ENCODE results near the gene SPAG5.

Gene SPAG5

GRCh38 chr17:28536532-28537218 lies 62.1 kb downstream of the SPAG5 start:
- no peaks in the 10 kb centered on the region for H3K36me3 ChIP-seq (replicated peaks)
- in situ Hi-C loops (cut with MboI; ENCODE audit: low sequenced_read_pairs) = loop anchor here (5.0 kb wide), 1 partner anchor 39 kb away; no protein-coding TSS in a partner anchor
- H3K27me3 ChIP-seq (ENCODE audit: low read depth) = peaks cover 2% of the 10 kb centered on the region; the same call in 1 of the 2 replicates
- H3K9me3 ChIP-seq = no peaks in the 10 kb centered on the region
- H3K4me1 ChIP-seq = no peaks in the 10 kb centered on the region
- H3K4me3 ChIP-seq = no peak overlapping the region
- DNase-seq (ENCODE audit: low spot score in 2 of 2) = no peak

DNA sequence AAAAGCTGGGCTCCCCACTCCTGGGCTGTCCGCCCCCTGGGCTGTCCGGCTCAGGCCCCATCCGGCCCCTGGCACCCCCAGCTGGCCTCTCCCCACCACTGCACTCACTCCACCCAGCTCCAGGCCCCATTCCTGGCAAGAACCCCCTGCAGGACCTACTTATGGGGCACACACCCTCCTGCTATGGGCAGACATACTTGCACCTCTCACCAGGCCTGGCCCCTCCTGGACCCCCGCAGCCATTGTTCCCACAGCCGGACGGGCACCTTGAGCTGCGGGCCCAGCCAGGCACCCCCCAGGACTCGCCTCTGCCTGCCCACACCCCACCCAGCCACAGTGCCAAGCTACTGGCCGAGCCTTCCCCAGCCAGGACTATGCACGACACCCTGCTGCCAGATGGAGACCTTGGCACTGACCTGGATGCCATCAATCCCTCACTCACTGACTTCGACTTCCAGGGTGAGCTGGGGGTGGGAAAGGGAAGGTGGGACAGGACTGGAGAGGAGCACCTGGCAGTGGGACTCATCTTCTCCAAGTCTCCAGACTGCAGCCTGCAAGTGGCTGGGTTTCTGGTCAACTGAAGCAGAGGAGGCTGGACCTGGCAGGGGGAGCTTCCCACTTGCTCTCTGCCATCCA lies 64.0 kb downstream of the SPAG5 start:
- no peaks in the 10 kb centered on the region for H3K9me3 ChIP-seq
- in situ Hi-C loops (cut with MboI; ENCODE audit: low sequenced_read_pairs) = loop anchor here (5.0 kb wide), 1 partner anchor 38 kb away; no protein-coding TSS in a partner anchor
- DNase-seq (ENCODE audit: low spot score in 2 of 2) = no peak
- H3K4me1 ChIP-seq = no peaks in the 10 kb centered on the region
- peaks cover 10% of the 10 kb centered on the region; the same call in 1 of the 2 replicates for H3K27me3 ChIP-seq (ENCODE audit: low read depth)
- no peaks in the 10 kb centered on the region for H3K36me3 ChIP-seq (replicated peaks)
- H3K4me3 ChIP-seq = no peak overlapping the region

- no peak for DNase-seq (ENCODE audit: low spot score in 2 of 2)
- H3K4me3 ChIP-seq = no peak overlapping the region
- H3K27me3 ChIP-seq (ENCODE audit: low read depth) = peaks cover 10% of the 10 kb centered on the region; the same call in 1 of the 2 replicates
- in situ Hi-C loops (cut with MboI; ENCODE audit: low sequenced_read_pairs) = no loop called here
- no peaks in the 10 kb centered on the region for H3K36me3 ChIP-seq (replicated peaks)
- H3K9me3 ChIP-seq = no peaks in the 10 kb centered on the region
- no peaks in the 10 kb centered on the region for H3K4me1 ChIP-seq
Measured at GRCh38 chr17:28533091-28533807, 65.6 kb downstream of the SPAG5 start.

DNA sequence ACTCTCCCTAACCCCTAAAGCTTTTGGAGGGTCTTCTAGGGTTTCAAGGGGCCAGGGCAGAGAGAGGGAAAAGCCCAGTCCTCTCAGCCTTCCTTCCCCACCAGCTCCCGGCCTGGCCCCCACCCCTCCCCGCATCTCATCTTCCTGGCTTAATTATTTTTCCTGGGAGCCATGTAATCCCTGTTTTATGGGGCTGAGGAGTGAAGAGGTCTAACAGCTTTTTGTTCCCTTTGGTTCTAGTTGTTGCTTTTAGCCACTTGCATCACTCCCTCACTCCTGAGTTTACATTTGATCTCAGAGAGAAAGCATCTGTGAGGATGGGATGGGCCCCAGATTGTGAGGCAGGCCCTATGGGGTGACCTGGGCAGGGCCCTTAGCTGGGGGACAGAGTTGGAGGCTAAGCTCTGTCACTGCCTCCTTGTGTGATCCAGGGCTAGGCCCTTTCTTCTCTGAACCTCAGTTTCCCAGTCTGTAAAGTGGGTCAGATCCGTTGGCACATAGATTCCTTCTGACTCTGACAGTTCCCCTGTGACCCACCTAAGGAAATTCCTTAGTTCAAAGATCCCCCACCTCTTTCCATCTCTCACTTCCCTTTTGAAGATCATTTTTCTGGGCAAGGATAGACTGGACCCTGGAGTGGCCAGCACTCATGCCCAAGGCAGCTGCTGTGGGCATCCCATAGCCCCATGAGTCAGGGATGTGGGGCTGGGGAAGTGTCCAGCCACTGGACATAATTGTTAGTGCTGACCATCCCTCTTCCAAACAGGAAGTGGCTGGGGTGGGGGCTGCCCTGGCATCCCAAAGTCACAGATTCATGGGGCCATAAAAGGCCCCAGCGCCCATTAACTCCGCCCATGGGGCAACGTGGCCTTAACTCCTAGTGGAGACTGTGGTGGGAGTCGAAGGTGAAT lies 66.5 kb downstream of the SPAG5 start:
- Histone ChIP-seq H3K36me3 (replicated peaks) (no peaks in the 10 kb centered on the region), H3K4me1 (no peaks in the 10 kb centered on the region)
- DNase-seq (ENCODE audit: low spot score in 2 of 2) = peak; percentile 51 to 66

DNA sequence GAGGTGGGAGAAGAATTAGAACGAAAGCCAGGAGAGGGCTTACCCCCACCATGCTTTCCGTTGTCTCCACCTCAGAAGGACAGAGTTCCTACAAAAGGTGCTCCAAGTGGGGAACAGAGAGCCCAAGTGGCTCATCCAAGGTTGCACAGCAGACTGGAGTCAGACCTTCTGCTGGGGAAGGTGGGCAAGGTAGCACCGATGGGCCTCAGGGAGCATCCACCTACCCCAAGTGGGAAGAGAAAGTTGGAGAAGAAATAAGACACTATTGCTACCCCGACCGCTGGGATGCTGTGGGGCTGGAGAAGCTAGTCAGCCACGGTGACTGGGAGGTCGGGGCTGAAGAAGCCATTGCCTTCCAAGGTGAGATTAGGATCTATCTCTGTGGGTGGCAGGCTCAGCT lies 67.9 kb downstream of the SPAG5 start:
- H3K27me3 ChIP-seq (ENCODE audit: low read depth) = peaks cover 10% of the 10 kb centered on the region; the same call in 1 of the 2 replicates
- in situ Hi-C loops (cut with MboI; ENCODE audit: low sequenced_read_pairs) = no loop called here
- no peaks in the 10 kb centered on the region for H3K9me3 ChIP-seq
- no peaks in the 10 kb centered on the region for H3K36me3 ChIP-seq (replicated peaks)
- H3K4me3 ChIP-seq = no peak overlapping the region
- H3K4me1 ChIP-seq = no peaks in the 10 kb centered on the region
- no peak for DNase-seq (ENCODE audit: low spot score in 2 of 2)

More for the DNA sequence above, 66.5 kb downstream of the SPAG5 start:
- Histone ChIP-seq H3K27me3 (ENCODE audit: low read depth) (peaks cover 10% of the 10 kb centered on the region; the same call in 1 of the 2 replicates), H3K9me3 (no peaks in the 10 kb centered on the region), H3K4me3 (no peak overlapping the region)
- in situ Hi-C loops (cut with MboI; ENCODE audit: low sequenced_read_pairs) = no loop called here

DNA sequence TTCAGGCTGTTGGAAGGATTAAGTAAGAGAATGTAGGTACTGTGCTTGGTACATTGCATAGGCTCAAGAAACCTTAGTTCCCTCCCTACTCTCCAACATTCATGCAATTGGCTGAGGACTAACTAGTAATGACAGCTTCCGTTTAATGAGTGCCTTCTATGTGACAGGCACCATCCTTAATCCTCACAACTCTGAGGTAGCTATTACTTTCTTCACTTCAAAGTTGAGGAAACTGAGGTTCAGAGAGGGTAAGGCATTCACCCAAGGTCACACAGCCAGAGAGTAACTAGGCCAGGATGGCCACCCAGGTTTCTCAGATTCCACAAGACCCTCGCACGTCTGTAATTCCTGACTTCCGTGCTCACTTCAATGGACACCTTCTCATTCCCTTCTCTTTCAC lies 68.6 kb downstream of the SPAG5 start:
- H3K9me3 ChIP-seq = no peaks in the 10 kb centered on the region
- H3K4me1 ChIP-seq = no peaks in the 10 kb centered on the region; the same call in 1 of the 2 replicates
- peaks cover 10% of the 10 kb centered on the region; the same call in 1 of the 2 replicates for H3K27me3 ChIP-seq (ENCODE audit: low read depth)
- in situ Hi-C loops (cut with MboI; ENCODE audit: low sequenced_read_pairs) = no loop called here
- DNase-seq (ENCODE audit: low spot score in 2 of 2) = no peak
- no peak overlapping the region for H3K4me3 ChIP-seq
- no peaks in the 10 kb centered on the region for H3K36me3 ChIP-seq (replicated peaks)

DNA sequence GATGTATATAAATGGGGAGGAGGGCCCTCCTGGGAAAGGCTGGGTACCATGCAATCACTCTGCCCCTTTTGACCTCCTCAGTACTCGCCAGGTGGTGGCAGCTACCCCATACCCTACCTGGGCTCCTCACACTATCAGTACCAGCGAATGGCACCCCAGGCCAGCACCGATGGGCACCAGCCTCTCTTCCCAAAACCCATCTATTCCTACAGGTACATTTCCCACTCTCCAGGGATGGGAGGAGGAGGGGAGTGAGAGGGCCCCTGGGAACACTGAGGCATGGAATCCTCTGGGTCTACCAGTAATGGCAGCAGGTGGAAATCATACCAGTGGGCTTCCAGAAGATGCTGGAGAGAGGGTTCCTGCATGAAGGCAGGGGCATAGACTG lies 69.8 kb downstream of the SPAG5 start:
- Histone ChIP-seq H3K27me3 (ENCODE audit: low read depth) (peaks cover 10% of the 10 kb centered on the region; the same call in 1 of the 2 replicates), H3K9me3 (no peaks in the 10 kb centered on the region), H3K36me3 (replicated peaks) (no peaks in the 10 kb centered on the region), H3K4me1 (peaks cover 4% of the 10 kb centered on the region), H3K4me3 (no peak overlapping the region)
- in situ Hi-C loops (cut with MboI; ENCODE audit: low sequenced_read_pairs) = no loop called here
- DNase-seq (ENCODE audit: low spot score in 2 of 2) = no peak

GRCh38 chr17:28528327-28529012 lies 70.4 kb downstream of the SPAG5 start:
- DNase-seq (ENCODE audit: low spot score in 2 of 2) = no peak
- H3K4me1 ChIP-seq = peaks cover 4% of the 10 kb centered on the region
- H3K4me3 ChIP-seq = no peak overlapping the region
- no peaks in the 10 kb centered on the region for H3K9me3 ChIP-seq
- no peaks in the 10 kb centered on the region for H3K36me3 ChIP-seq (replicated peaks)
- H3K27me3 ChIP-seq (ENCODE audit: low read depth) = peaks cover 10% of the 10 kb centered on the region; the same call in 1 of the 2 replicates
- in situ Hi-C loops (cut with MboI; ENCODE audit: low sequenced_read_pairs) = no loop called here

DNA sequence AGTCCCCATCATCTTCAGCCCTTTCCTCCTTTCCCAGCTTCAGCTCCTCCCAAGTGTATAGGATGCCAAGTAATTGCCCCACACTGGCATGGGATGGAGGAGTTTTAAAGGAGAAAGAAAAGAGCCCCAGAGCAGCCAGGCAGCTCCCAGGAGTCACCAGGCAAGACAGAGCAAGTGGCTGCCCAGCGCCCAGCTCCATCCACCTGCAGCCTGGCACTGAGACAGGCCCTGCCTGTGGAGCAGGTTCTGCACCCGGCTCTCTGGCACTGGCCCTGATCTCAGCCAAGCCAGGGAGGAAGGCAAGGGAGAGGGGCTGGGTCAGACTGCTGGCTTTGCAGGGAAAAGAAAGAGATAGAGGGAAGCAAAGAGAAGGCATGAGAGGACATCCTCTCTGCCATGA lies 71.0 kb downstream of the SPAG5 start:
- H3K4me3 ChIP-seq = no peak overlapping the region
- in situ Hi-C loops (cut with MboI; ENCODE audit: low sequenced_read_pairs) = no loop called here

More for the DNA sequence above, 71.0 kb downstream of the SPAG5 start:
- Histone ChIP-seq H3K27me3 (ENCODE audit: low read depth) (peaks cover 10% of the 10 kb centered on the region; the same call in 1 of the 2 replicates), H3K4me1 (peaks cover 4% of the 10 kb centered on the region), H3K9me3 (no peaks in the 10 kb centered on the region), H3K36me3 (replicated peaks) (no peaks in the 10 kb centered on the region)
- no peak for DNase-seq (ENCODE audit: low spot score in 2 of 2)

All from HAP-1 (cell line).